Breast epithelium (tissue), 4 donors: ENCODE data around the gene TTC4. TPM values are rescaled to one million over a fixed set of nuclear protein-coding genes. Genes with fewer than 3 reads are reported as not detected.
A peak's percentile ranks its signal among the peaks of the same experiment; 100 is the strongest.

Experiments used
- DNase-seq, 2 donors: peaks; one replicate each; pipeline ENCODE4 v3.0.0-alpha.2; 2019; ENCODE audit warnings: low spot score in 2 of 2
- H3K27ac ChIP-seq, 2 donors: fragments of 200-600 bp; sonication (generic) in 1 of 2; one replicate each; pipeline ENCODE4 v1.5.1; 2016 to 2019; ENCODE audit warnings: mild to moderate bottlenecking in 1 of 2
- H3K27me3 ChIP-seq, 2 donors: fragments of 200-600 bp; sonication (generic) in 1 of 2; one replicate each; pipeline versions ENCODE4 v1.5.1 to v1.6.0; 2017 to 2019; ENCODE audit warnings: control low read depth in 1 of 2, mild to moderate bottlenecking in 1 of 2
- H3K36me3 ChIP-seq: fragments of 200-600 bp; one replicate; pipeline ENCODE4 v1.5.1; 2019
- H3K4me1 ChIP-seq, 2 donors: fragments of 200-600 bp; sonication (generic); one replicate each; pipeline ENCODE4 v1.5.1; 2016 to 2019; ENCODE audit warnings: control low read depth in 1 of 2
- H3K4me3 ChIP-seq, 3 donors: fragments of 200-600 bp; sonication (generic); 1 replicate in 2 of 3; 2 replicates in 1 of 3; pipeline ENCODE4 v1.5.1; 2016 to 2019; ENCODE audit warnings: mild to moderate bottlenecking in 3 of 3, moderate library complexity in 2 of 3
- H3K9me3 ChIP-seq, 2 donors: fragments of 200-600 bp; sonication (generic) in 1 of 2; one replicate each; pipeline ENCODE4 v1.5.1; 2016 to 2019; ENCODE audit warnings: control low read depth in 1 of 2
- POLR2A ChIP-seq: fragments of 450-650 bp; IDR thresholded peaks from one replicate; pipeline ENCODE4 v1.6.1; 2016; ENCODE audit warnings: antibody characterized with exemption, mild to moderate bottlenecking, moderate library complexity
- POLR2AphosphoS5 ChIP-seq, 3 donors: sonication (generic); formaldehyde crosslinking; IDR thresholded peaks; one replicate each; pipeline ENCODE4 v1.6.1; 2017; ENCODE audit warnings: antibody characterized with exemption in 3 of 3
- intact Hi-C: fragments of 100-400 bp; cut with DNase I; formaldehyde crosslinking; loops from one replicate; pipeline ENCODE4 v1.15.1; 2023; ENCODE audit warnings: low total_unique reads
- total RNA-seq, 3 donors: library from RNA; depleted of rRNA; stranded (reverse); fragments of >200 nt; gene quantifications; one replicate each; pipeline ENCODE4 v1.1.0, GENCODE V29; 2016
- TF ChIP-seq, protein P1 (sequence below), 3 donors: fragments of 450-650 bp; IDR thresholded peaks; one replicate each; pipeline ENCODE4 v1.5.1; 2016 to 2017; ENCODE audit warnings: antibody characterized with exemption in 3 of 3, mild to moderate bottlenecking in 3 of 3, moderate library complexity in 3 of 3

TTC4 gene
- total RNA-seq, 3 donors from 2014 or later = 18.2 to 33.8 (median 26.9) TPM

DNA sequence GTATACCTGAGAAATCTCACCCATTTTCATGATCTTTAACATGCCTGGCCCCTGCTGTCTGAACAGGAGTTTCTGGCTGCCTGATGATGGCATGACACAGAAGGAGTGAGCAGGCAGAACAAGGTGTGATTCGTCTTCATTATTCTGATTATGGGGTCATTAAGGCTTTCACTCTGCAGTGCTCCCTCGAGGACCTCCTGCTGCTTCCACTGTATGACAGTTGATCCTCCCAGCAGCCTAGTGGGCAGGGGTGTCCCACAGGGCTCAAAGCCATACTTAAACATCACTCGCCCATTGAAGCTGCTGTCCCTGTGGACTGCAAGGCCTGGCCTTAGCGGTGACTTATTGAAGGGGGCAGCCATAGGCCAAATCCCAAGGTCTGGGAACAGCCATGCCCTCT lies 61.4 kb downstream of the TTC4 start:
- H3K27ac ChIP-seq = no peak overlapping the region

DNA sequence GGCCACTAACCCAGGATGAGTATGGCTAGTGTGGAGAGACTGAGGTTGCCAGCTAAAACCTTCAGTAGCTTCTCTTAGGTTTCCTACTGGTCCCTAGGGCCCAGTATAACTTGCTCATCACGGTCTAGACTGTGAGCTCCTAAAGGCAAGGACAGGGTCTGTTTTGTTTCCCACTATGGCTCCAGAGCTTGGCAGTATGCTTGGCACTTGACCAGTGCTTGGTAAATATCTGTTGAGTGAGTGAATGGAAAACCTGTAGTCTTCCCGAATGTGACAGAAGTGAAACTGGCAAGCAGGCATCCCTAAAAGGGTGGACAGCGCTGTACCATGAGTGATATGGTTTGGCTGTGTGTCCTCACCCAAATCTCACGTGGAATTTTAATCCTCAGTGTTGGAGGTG lies 61.8 kb downstream of the TTC4 start:
- no peaks in the 10 kb centered on the region for H3K36me3 ChIP-seq
- no peak for DNase-seq
- TF ChIP-seq POLR2A (no peak), POLR2AphosphoS5 (IDR thresholded peaks at IDR 0.05) (no peak)
- TF ChIP-seq, protein P1, sequence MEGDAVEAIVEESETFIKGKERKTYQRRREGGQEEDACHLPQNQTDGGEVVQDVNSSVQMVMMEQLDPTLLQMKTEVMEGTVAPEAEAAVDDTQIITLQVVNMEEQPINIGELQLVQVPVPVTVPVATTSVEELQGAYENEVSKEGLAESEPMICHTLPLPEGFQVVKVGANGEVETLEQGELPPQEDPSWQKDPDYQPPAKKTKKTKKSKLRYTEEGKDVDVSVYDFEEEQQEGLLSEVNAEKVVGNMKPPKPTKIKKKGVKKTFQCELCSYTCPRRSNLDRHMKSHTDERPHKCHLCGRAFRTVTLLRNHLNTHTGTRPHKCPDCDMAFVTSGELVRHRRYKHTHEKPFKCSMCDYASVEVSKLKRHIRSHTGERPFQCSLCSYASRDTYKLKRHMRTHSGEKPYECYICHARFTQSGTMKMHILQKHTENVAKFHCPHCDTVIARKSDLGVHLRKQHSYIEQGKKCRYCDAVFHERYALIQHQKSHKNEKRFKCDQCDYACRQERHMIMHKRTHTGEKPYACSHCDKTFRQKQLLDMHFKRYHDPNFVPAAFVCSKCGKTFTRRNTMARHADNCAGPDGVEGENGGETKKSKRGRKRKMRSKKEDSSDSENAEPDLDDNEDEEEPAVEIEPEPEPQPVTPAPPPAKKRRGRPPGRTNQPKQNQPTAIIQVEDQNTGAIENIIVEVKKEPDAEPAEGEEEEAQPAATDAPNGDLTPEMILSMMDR (IDR thresholded peaks at IDR 0.05) = no peak
- H3K4me3 ChIP-seq = no peak overlapping the region
- H3K27me3 ChIP-seq = no peaks in the 10 kb centered on the region
- peaks cover 0 to 3% of the 10 kb centered on the region in 2 donors for H3K4me1 ChIP-seq
- intact Hi-C loops = loop anchor here (10.0 kb wide), 1 partner anchor 223 kb away; no protein-coding TSS in a partner anchor
- H3K27ac ChIP-seq = no peak overlapping the region
- no peaks in the 10 kb centered on the region for H3K9me3 ChIP-seq

More for the DNA sequence above, 61.4 kb downstream of the TTC4 start:
- intact Hi-C loops = loop anchor here (10.0 kb wide), 1 partner anchor 222 kb away; no protein-coding TSS in a partner anchor
- Histone ChIP-seq H3K4me3 (no peak overlapping the region), H3K27me3 (no peaks in the 10 kb centered on the region), H3K36me3 (no peaks in the 10 kb centered on the region), H3K4me1 (peaks cover 0 to 3% of the 10 kb centered on the region in 2 donors), H3K9me3 (no peaks in the 10 kb centered on the region)
- DNase-seq = no peak
- TF ChIP-seq, protein P1 (IDR thresholded peaks at IDR 0.05) = no peak
- TF ChIP-seq POLR2AphosphoS5 (IDR thresholded peaks at IDR 0.05) = no peak
- no peak for TF ChIP-seq POLR2A

DNA sequence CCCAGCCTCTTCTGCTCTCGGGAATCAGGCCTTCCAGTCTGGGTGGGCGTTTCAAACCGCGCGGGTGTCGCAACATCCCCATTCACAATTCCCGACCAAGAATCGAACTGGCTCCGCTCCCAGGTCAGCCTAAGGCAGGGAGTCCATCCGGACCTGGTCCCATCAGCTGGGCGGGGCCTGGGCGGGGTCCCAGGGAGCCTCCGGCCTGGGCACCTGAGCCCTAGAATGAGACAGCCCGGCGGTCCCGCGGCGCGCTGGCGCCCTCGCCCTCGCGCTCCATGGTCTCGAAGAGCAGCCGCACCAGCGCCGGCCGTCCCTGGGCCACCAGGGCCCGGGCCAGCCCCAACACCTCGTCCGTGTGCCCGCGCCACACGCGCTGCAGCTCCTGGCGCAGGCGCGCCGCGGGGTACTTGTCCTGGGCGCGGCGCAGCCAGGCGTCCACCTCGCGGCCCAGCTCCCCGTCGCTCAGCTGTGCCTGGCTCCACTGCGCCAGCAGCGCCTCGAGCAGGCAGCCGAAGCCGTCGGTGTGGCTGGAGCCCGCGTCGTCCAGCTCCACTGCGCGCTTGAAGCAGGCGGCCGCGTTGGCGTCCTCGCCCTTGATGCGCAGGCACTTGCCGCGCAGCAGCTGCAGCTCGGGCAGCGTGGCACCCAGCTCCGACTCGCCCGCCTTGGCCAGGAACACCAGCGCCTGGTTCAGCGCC lies 65.5 kb downstream of the TTC4 start:
- TF ChIP-seq POLR2AphosphoS5 (IDR thresholded peaks at IDR 0.05) (no peak), POLR2A (no peak)
- TF ChIP-seq, protein P1 (IDR thresholded peaks at IDR 0.05) = no peak
- no peak for DNase-seq
- intact Hi-C loops = no loop called here
- H3K4me1 ChIP-seq = peaks cover 0 to 3% of the 10 kb centered on the region in 2 donors
- H3K9me3 ChIP-seq = no peaks in the 10 kb centered on the region
- no peak overlapping the region for H3K27ac ChIP-seq
- H3K4me3 ChIP-seq = peak overlapping the region in 2 of 3 donors; percentile 34 to 60
- H3K36me3 ChIP-seq = no peaks in the 10 kb centered on the region
- H3K27me3 ChIP-seq = no peaks in the 10 kb centered on the region

DNA sequence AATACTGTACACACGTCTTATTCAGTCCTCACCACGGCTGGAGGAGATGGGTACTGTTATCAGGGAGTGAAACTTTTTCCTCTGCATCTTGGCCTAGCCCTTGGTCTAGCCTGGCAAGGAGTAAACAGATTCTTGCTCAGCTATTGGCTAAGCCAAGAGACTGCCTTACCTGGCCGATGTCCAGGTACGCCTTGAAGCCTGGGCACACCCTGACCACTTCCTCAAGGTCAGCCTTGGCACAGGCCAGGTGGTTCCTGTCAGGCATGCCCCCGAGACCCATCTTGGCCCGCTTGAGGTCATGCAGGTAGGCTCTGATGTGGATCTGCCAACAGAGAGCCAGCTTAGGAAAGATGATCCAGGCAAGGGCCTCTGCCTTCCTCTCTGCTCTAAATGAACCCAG lies 66.5 kb downstream of the TTC4 start:
- Histone ChIP-seq H3K4me3 (no peak overlapping the region), H3K27ac (no peak overlapping the region), H3K36me3 (no peaks in the 10 kb centered on the region), H3K9me3 (no peaks in the 10 kb centered on the region), H3K27me3 (no peaks in the 10 kb centered on the region), H3K4me1 (peaks cover 0 to 3% of the 10 kb centered on the region in 2 donors)
- DNase-seq = no peak
- intact Hi-C loops = no loop called here
- TF ChIP-seq, protein P1 (IDR thresholded peaks at IDR 0.05) = no peak
- TF ChIP-seq POLR2A (no peak), POLR2AphosphoS5 (IDR thresholded peaks at IDR 0.05) (no peak)

DNA sequence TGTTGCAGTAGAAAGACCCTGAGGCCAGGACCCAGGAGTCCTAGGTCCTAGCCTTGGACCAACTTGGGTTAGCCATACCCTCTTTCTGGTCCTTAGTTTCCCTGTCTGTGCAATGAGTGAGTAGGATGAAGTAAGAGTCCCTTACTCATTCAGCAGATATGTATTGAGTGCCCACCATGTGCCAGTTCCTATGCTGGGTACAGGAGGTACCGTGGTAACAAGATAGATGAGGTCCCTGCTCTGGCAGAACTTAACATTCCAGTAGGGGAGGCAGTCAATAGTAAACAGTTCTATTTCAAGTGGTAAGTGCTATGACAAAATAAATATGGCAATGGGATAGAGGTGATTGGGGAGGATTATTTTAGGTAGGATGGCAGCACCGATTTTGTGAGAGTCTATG lies 66.9 kb downstream of the TTC4 start:
- no peaks in the 10 kb centered on the region for H3K27me3 ChIP-seq
- H3K4me3 ChIP-seq = no peak overlapping the region
- TF ChIP-seq, protein P1 (IDR thresholded peaks at IDR 0.05) = no peak
- TF ChIP-seq POLR2A (no peak), POLR2AphosphoS5 (IDR thresholded peaks at IDR 0.05) (no peak)
- no peaks in the 10 kb centered on the region for H3K9me3 ChIP-seq
- H3K27ac ChIP-seq = no peak overlapping the region
- no peaks in the 10 kb centered on the region for H3K36me3 ChIP-seq
- intact Hi-C loops = no loop called here
- DNase-seq = no peak
- H3K4me1 ChIP-seq = peaks cover 0 to 3% of the 10 kb centered on the region in 2 donors
